SK-N-SH (cell line): ENCODE measurements around the gene AGBL5. TPM values are rescaled to one million over a fixed set of nuclear protein-coding genes. Genes with fewer than 3 reads are reported as not detected.

Source experiments
- CTCF ChIA-PET: fragments of 300-600, 350-600 bp; formaldehyde crosslinking; extraction: SDS; loops from one replicate; lab custom pipeline; 2021; lab: Yijun Ruan, JAX
- POLR2A ChIA-PET: fragments of 350-600 bp; sonication (Branson Sonifier 250); formaldehyde crosslinking; extraction: SDS; loops from one replicate; lab custom pipeline; 2020; ENCODE audit warnings: antibody characterized with exemption, inconsistent platforms; lab: Yijun Ruan, JAX
- DNase-seq: peaks from one replicate; pipeline ENCODE4 v3.0.0; 2012
- H2AFZ ChIP-seq: fragments of 200-600 bp; sonication (generic); 2 replicates; pipeline ENCODE4 v1.8.1; 2016; ENCODE audit warnings: antibody characterized with exemption, mild to moderate bottlenecking, low read depth
- H3F3A ChIP-seq: fragments of 200-600 bp; sonication (generic); replicated peaks from 2 replicates; pipeline ENCODE3; 2016; ENCODE audit warnings: antibody characterized with exemption, mild to moderate bottlenecking; ENCODE audit not compliant: insufficient read depth
- H3K27ac ChIP-seq, 2 experiments: fragments of 200-500 bp in 1 of 2; fragments of 200-600 bp in 1 of 2; sonication (Bioruptor generic) in 1 of 2; sonication (generic), shearing (Covaris generic) in 1 of 2; 2 replicates each; pipeline versions ENCODE4 v1.5.1 to v1.6.1; 2014 to 2016; ENCODE audit warnings: low read depth in 2 of 2, inconsistent platforms in 1 of 2, low read length in 1 of 2, mild to moderate bottlenecking in 1 of 2, mixed read lengths in 1 of 2
- H3K27me3 ChIP-seq: fragments of 200-600 bp; sonication (generic), shearing (Covaris generic); 2 replicates; pipeline ENCODE4 v1.6.1; 2016; ENCODE audit warnings: mixed run types; ENCODE audit not compliant: insufficient read depth
- H3K36me3 ChIP-seq, 2 experiments: fragments of 200-500 bp in 1 of 2; fragments of 200-600 bp in 1 of 2; sonication (Bioruptor generic) in 1 of 2; sonication (generic) in 1 of 2; replicated peaks in 1 of 2; 2 replicates each; pipeline versions ENCODE3 to v1.5.1; 2014 to 2016; ENCODE audit warnings: low read length in 1 of 2, mild to moderate bottlenecking in 1 of 2; ENCODE audit not compliant: insufficient read depth in 2 of 2, control insufficient read depth in 1 of 2
- H3K4me1 ChIP-seq, 2 experiments: fragments of 200-500 bp in 1 of 2; fragments of 200-600 bp in 1 of 2; sonication (Bioruptor generic) in 1 of 2; sonication (generic), shearing (Covaris generic) in 1 of 2; 2 replicates each; pipeline versions ENCODE4 v1.5.1 to v1.6.1; 2014 to 2016; ENCODE audit warnings: low read depth in 1 of 2, low read length in 1 of 2, mixed run types in 1 of 2; ENCODE audit not compliant: insufficient read depth in 2 of 2, control insufficient read depth in 1 of 2
- H3K4me2 ChIP-seq: fragments of 200-600 bp; sonication (generic), shearing (Covaris generic); 2 replicates; pipeline ENCODE4 v1.6.1; 2017; ENCODE audit warnings: mixed run types
- H3K4me3 ChIP-seq, 2 experiments: fragments of 200-500 bp in 1 of 2; fragments of 200-600 bp in 1 of 2; sonication (Bioruptor generic) in 1 of 2; sonication (generic), shearing (Covaris generic) in 1 of 2; 2 replicates each; pipeline versions ENCODE4 v1.5.1 to v1.8.1; 2014 to 2016; ENCODE audit warnings: low read depth in 2 of 2, inconsistent platforms in 1 of 2, low read length in 1 of 2, mild to moderate bottlenecking in 1 of 2, mixed read lengths in 1 of 2, moderate library complexity in 1 of 2
- H3K79me2 ChIP-seq: fragments of 200-600 bp; sonication (generic); 2 replicates; pipeline ENCODE4 v1.8.1; 2017; ENCODE audit warnings: mild to moderate bottlenecking; ENCODE audit not compliant: insufficient read depth
- H3K9ac ChIP-seq: fragments of 200-600 bp; sonication (generic); 2 replicates; pipeline ENCODE4 v1.6.1; 2017; ENCODE audit warnings: mixed run types
- H3K9me2 ChIP-seq: fragments of 200-600 bp; sonication (generic); 2 replicates; pipeline ENCODE4 v1.6.1; 2017; ENCODE audit warnings: mixed run types
- H3K9me3 ChIP-seq: fragments of 200-600 bp; sonication (generic); 2 replicates; pipeline ENCODE4 v1.6.1; 2017; ENCODE audit warnings: mixed run types, mild to moderate bottlenecking, moderate library complexity
- H4K20me1 ChIP-seq: fragments of 200-600 bp; sonication (generic); 2 replicates; pipeline ENCODE4 v1.6.1; 2017; ENCODE audit warnings: mild to moderate bottlenecking, mixed run types; ENCODE audit not compliant: insufficient read depth
- CHD2 ChIP-seq: fragments of 150-350 bp; IDR thresholded peaks from 2 replicates; pipeline ENCODE4 v1.6.1; 2018; ENCODE audit warnings: low read length; ENCODE audit not compliant: partially characterized antibody
- ELF1 ChIP-seq: IDR thresholded peaks from 2 replicates; pipeline ENCODE4 v1.4.0; 2012
- EP300 ChIP-seq, 2 experiments: IDR thresholded peaks; 2 replicates each; pipeline versions ENCODE4 v1.4.0 to v1.6.1; 2012; ENCODE audit warnings: borderline replicate concordance in 1 of 2, low read depth in 1 of 2, low read length in 1 of 2
- FOXJ3 ChIP-seq: sonication (generic); formaldehyde crosslinking; IDR thresholded peaks from 2 replicates; pipeline ENCODE4 v1.5.1; 2020; ENCODE audit warnings: mild to moderate bottlenecking, missing genetic modification reagents
- FOXM1 ChIP-seq: IDR thresholded peaks from 2 replicates; pipeline ENCODE4 v1.4.0; 2012; ENCODE audit warnings: low read depth, mild to moderate bottlenecking
- GABPA ChIP-seq: IDR thresholded peaks from 2 replicates; pipeline ENCODE4 v1.4.0; 2012; ENCODE audit warnings: low read depth, mild to moderate bottlenecking
- GATA2 ChIP-seq: sonication (generic); formaldehyde crosslinking; IDR thresholded peaks from 2 replicates; pipeline ENCODE4 v1.5.0; 2020; ENCODE audit warnings: mild to moderate bottlenecking, missing genetic modification reagents
- MEF2A ChIP-seq: IDR thresholded peaks from 2 replicates; pipeline ENCODE4 v1.4.0; 2012; ENCODE audit warnings: low read depth, borderline replicate concordance
- NFIC ChIP-seq: IDR thresholded peaks from 2 replicates; pipeline ENCODE4 v1.4.0; 2012; ENCODE audit warnings: borderline replicate concordance
- NRF1 ChIP-seq: IDR thresholded peaks from 2 replicates; pipeline ENCODE4 v1.6.1; 2012; ENCODE audit warnings: low read depth, mild to moderate bottlenecking, low read length
- POLR2AphosphoS5 ChIP-seq: IDR thresholded peaks from 2 replicates; pipeline ENCODE4 v1.6.1; 2012; ENCODE audit warnings: low read depth, low read length
- RAD21 ChIP-seq: IDR thresholded peaks from 2 replicates; pipeline ENCODE4 v1.6.1; 2012; ENCODE audit warnings: mild to moderate bottlenecking, low read length
- REST ChIP-seq: IDR thresholded peaks from 2 replicates; pipeline ENCODE4 v1.6.1; 2012; ENCODE audit warnings: mild to moderate bottlenecking, low read depth, low read length, moderate library complexity
- RXRA ChIP-seq: IDR thresholded peaks from 2 replicates; pipeline ENCODE4 v1.4.0; 2012; ENCODE audit warnings: low read depth, mild to moderate bottlenecking, borderline replicate concordance
- SIN3A ChIP-seq: IDR thresholded peaks from 2 replicates; pipeline ENCODE4 v1.6.1; 2012; ENCODE audit warnings: low read depth, mild to moderate bottlenecking, low read length, moderate library complexity, borderline replicate concordance
- SMC3 ChIP-seq: IDR thresholded peaks from 2 replicates; pipeline ENCODE4 v1.6.1; 2012; ENCODE audit warnings: low read depth, low read length, improper control_type of control experiment
- TAF1 ChIP-seq: IDR thresholded peaks from 2 replicates; pipeline ENCODE4 v1.6.1; 2012; ENCODE audit warnings: low read depth, mild to moderate bottlenecking, low read length, moderate library complexity, borderline replicate concordance
- TCF12 ChIP-seq: IDR thresholded peaks from 2 replicates; pipeline ENCODE4 v1.4.0; 2012
- TEAD4 ChIP-seq: IDR thresholded peaks from 2 replicates; pipeline ENCODE4 v1.4.0; 2012; ENCODE audit warnings: mild to moderate bottlenecking, borderline replicate concordance; ENCODE audit not compliant: insufficient read depth
- WGBS: methylation state at CpG from one replicate; pipeline ENCODE4 v1.1.6; 2017; ENCODE audit warnings: low lambda C conversion rate; 5-methylcytosine and 5-hydroxymethylcytosine counted together
- polyA plus RNA-seq, 3 experiments: library from polyadenylated mRNA; depleted of rRNA; stranded (reverse); fragments of >200 nt; gene quantifications; 2 replicates each; pipeline ENCODE4 v1.2.3, GENCODE V29; 2012
- TF ChIP-seq, protein P1 (sequence below): IDR thresholded peaks from 2 replicates; pipeline ENCODE4 v1.4.0; 2012; ENCODE audit warnings: low read depth, borderline replicate concordance
- TF ChIP-seq, protein P2 (sequence below): fragments of 150-350 bp; IDR thresholded peaks from 2 replicates; pipeline ENCODE4 v1.6.1; 2017; ENCODE audit warnings: antibody characterized with exemption, low read length, low read depth, borderline replicate concordance

Gene AGBL5
- polyA plus RNA-seq, 1 of the 3 experiments (the other 2 are of a cell fraction): 45.5 TPM

GRCh38 chr2:27001950-27002349, 49.5 kb upstream of the AGBL5 start (continued):
- TF ChIP-seq, protein P1, sequence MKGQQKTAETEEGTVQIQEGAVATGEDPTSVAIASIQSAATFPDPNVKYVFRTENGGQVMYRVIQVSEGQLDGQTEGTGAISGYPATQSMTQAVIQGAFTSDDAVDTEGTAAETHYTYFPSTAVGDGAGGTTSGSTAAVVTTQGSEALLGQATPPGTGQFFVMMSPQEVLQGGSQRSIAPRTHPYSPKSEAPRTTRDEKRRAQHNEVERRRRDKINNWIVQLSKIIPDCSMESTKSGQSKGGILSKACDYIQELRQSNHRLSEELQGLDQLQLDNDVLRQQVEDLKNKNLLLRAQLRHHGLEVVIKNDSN: no peak
- no peak for TF ChIP-seq NRF1

GRCh38 chr2:27003007-27003406, 48.5 kb upstream of the AGBL5 start:
- no peak overlapping the region for H3K4me3 ChIP-seq
- ChIA-PET POLR2A (no interaction called here), CTCF (interaction anchor here (0.9 to 33.3 kb wide), 6 partner anchors 10 to 157 kb away, joined by 3 to 1017 read pairs (median 18); partner anchors contain the start of gene MAPRE3)
- no peaks in the 10 kb centered on the region for H3K36me3 ChIP-seq
- TF ChIP-seq EP300 (IDR thresholded peaks at IDR 0.05; ENCODE audit: borderline replicate concordance in 1 of 2, low read depth in 1 of 2, low read length in 1 of 2): no peak
- no peak for TF ChIP-seq SMC3
- TF ChIP-seq POLR2AphosphoS5: no peak
- TF ChIP-seq RXRA: no peak
- TF ChIP-seq GATA2: no peak
- TF ChIP-seq ELF1: no peak
- TF ChIP-seq REST: no peak
- H3K4me1 ChIP-seq: 0 out of 4 replicates have a peak, but pooled peaks cover 0 to 7% of the 10 kb centered on the region in 2 experiments
- H3K9ac ChIP-seq: no peak overlapping the region
- no peak overlapping the region for H3K4me2 ChIP-seq
- no peak for DNase-seq
- H3K79me2 ChIP-seq: no peaks in the 10 kb centered on the region
- H2AFZ ChIP-seq: no peak overlapping the region
- WGBS: 93% methylated on average over 4 of the region's 4 CpGs
- H3K9me3 ChIP-seq: no peaks in the 10 kb centered on the region
- H3K9me2 ChIP-seq: no peaks in the 10 kb centered on the region
- H3K27ac ChIP-seq: no peak overlapping the region
- H3K27me3 ChIP-seq: no peaks in the 10 kb centered on the region
- no peaks in the 10 kb centered on the region for H4K20me1 ChIP-seq
- no peaks in the 10 kb centered on the region for H3F3A ChIP-seq

GRCh38 chr2:27003857-27004256, 47.6 kb upstream of the AGBL5 start:
- no peaks in the 10 kb centered on the region for H4K20me1 ChIP-seq
- H3K27ac ChIP-seq: no peak overlapping the region
- no peaks in the 10 kb centered on the region for H3K79me2 ChIP-seq
- H3K4me3 ChIP-seq: no peak overlapping the region
- H3K9me2 ChIP-seq: no peaks in the 10 kb centered on the region
- no peaks in the 10 kb centered on the region for H3F3A ChIP-seq
- no peaks in the 10 kb centered on the region for H3K27me3 ChIP-seq
- H3K36me3 ChIP-seq: no peaks in the 10 kb centered on the region
- H3K4me1 ChIP-seq: 0 out of 4 replicates have a peak, but pooled peaks cover 0 to 7% of the 10 kb centered on the region in 2 experiments
- 77% methylated on average over 9 of the region's 9 CpGs for WGBS
- H2AFZ ChIP-seq: no peak overlapping the region
- no peak overlapping the region for H3K4me2 ChIP-seq
- no peaks in the 10 kb centered on the region for H3K9me3 ChIP-seq
- DNase-seq: no peak
- no peak overlapping the region for H3K9ac ChIP-seq
- ChIA-PET POLR2A (no interaction called here), CTCF (interaction anchor here (1.1 to 33.3 kb wide), 9 partner anchors 9 to 158 kb away, joined by 3 to 1017 read pairs (median 5); partner anchors contain the start of gene MAPRE3)
- TF ChIP-seq, protein P1: no peak
- TF ChIP-seq TCF12: peak; percentile 40; the same call in 1 of the 2 replicates
- no peak for TF ChIP-seq NFIC
- no peak for TF ChIP-seq FOXM1
- TF ChIP-seq GABPA: no peak
- no peak for TF ChIP-seq EP300 (IDR thresholded peaks at IDR 0.05; ENCODE audit: borderline replicate concordance in 1 of 2, low read depth in 1 of 2, low read length in 1 of 2)
- no peak for TF ChIP-seq TEAD4
- no peak for TF ChIP-seq RXRA
- TF ChIP-seq CHD2: no peak
- TF ChIP-seq POLR2AphosphoS5: no peak
- TF ChIP-seq TAF1: no peak
- no peak for TF ChIP-seq RAD21
- TF ChIP-seq, protein P2, sequence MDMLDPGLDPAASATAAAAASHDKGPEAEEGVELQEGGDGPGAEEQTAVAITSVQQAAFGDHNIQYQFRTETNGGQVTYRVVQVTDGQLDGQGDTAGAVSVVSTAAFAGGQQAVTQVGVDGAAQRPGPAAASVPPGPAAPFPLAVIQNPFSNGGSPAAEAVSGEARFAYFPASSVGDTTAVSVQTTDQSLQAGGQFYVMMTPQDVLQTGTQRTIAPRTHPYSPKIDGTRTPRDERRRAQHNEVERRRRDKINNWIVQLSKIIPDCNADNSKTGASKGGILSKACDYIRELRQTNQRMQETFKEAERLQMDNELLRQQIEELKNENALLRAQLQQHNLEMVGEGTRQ: no peak
- no peak for TF ChIP-seq FOXJ3 (CRISPR knock-in tag)
- TF ChIP-seq NRF1: no peak
- TF ChIP-seq MEF2A: no peak
- TF ChIP-seq SIN3A: peak; percentile 53; the same call in 1 of the 2 replicates
